GOT3 (cell line): ENCODE measurements around the gene KCNMB4.

Experiments
- DNase-seq: peaks from one replicate; lab custom pipeline; 2025; ENCODE audit warnings: mixed read lengths; lab: John Stamatoyannopoulos, UW

The KCNMB4 gene

GRCh38 chr12:70365648-70366518 lies at the start of gene KCNMB4:
KCNMB4 (plus strand) TSS chr12:70366290; CDS start chr12:70366735, 445 bp downstream.
- peak; percentile 100 for DNase-seq

GRCh38 chr12:70317781-70318180 lies 48.3 kb upstream of the KCNMB4 start:
- no peak for DNase-seq

GRCh38 chr12:70319605-70320004 lies 46.5 kb upstream of the KCNMB4 start:
- DNase-seq: no peak

DNA sequence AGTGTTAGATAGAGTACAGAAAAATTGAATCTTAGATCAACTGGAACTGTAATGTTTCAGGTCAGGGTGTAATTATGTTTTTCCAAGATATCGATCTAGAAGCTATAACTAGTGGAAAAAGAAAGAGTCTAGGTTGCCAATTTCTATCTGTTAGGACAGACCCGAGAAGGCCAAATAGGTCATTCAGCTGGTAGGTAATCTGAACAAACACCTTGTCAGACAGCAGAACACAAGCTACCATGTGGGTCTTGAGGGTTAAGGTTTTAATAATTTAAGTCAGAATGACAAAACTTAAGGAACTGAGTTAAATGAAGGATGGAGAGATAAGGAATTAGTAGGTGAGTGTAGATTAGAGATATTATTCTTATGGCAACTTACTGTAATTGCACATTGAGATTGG lies 44.9 kb upstream of the KCNMB4 start:
- DNase-seq: no peak

DNA sequence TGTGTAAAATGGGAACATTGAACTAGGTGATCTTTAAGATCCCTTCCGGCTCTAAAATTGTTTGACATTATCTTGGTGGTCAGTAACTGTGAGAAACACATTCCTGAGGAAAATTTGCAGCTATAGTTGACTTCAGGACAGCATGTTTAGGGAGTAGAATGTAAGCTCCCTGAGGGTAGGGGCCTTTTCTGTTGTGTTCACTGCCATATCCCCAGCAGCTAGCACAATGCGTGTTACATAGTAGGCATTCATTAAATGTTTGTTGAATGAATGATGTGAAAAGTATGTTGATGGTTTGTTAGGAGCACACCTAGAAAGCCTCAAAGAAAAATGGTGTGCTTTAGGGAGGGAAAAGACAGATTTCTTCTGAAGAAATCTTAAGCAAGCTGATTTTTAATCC lies 38.5 kb upstream of the KCNMB4 start:
- DNase-seq: no peak

GRCh38 chr12:70329728-70330127 lies 36.4 kb upstream of the KCNMB4 start:
- no peak for DNase-seq

DNA sequence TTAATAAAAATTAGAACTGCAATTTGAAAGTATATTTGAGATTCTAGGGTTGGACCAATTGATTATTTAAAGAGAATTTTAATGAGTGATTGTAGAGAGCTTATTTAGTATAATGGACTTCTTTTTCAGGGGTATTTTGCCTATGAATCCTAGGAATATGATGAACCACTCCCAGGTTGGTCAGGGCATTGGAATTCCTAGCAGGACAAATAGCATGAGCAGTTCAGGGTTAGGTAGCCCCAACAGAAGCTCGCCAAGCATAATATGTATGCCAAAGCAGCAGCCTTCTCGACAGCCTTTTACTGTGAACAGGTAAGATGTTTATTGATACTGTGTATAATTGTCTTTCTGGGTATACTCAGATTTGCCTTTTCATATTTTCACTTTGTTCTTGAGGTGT lies 35.9 kb upstream of the KCNMB4 start:
- DNase-seq: no peak

- DNase-seq: no peak
Observed at GRCh38 chr12:70332236-70332635, 33.9 kb upstream of the KCNMB4 start.

DNA sequence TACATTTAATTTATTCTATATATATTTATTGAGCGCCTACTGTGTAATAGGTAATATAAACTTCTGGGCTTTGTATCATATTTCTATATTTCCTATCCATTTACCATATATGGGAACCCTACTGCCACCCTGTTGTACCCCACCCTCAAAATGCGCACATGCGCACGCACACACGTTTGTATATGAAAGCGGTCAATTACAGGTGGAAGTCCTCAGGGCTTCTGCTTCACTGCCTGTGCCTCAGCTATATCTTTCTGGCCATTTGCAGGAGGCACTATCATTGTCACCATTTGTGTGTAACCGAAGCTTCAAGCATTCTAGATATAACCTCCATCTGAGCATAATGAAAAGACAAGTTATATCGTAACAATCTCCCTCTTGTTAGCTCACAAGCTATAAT lies 31.3 kb upstream of the KCNMB4 start:
- DNase-seq: no peak

DNA sequence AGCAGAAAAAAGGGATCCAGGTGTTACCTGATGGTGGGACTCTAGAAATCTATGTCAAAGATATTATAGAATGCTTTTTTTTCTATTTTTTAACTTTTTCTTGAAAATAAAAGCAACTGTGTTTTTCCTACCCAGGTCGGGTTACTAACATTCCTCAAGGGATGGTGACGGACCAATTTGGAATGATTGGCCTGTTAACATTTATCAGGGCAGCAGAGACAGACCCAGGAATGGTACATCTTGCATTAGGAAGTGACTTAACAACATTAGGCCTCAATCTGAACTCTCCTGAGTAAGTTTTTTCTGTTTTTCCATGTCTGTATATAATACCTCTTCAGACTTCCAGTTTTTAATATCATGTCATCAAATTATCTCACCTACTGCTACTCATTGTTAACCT lies 27.6 kb upstream of the KCNMB4 start:
- no peak for DNase-seq

DNA sequence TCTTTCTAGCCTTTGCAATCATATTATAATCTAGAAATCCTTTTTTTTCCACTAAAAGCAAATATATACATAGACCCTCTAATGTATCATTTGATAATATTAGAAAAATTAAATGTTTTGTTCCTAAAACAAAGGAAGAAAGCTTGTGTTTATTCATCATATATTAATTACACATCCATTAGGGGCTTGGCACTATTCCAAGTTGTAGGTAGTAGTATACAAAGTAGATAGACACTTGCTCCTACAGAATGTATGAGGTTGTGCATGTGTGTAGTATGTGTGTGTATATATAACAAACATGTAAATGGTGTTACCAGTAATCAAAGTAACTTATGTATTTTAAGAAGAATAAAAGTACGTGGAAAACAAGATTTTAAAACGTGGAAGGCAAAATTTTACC lies 15.0 kb upstream of the KCNMB4 start:
- no peak for DNase-seq

- DNase-seq: no peak
Observed at GRCh38 chr12:70353780-70354660, 12.1 kb upstream of the KCNMB4 start.

DNA sequence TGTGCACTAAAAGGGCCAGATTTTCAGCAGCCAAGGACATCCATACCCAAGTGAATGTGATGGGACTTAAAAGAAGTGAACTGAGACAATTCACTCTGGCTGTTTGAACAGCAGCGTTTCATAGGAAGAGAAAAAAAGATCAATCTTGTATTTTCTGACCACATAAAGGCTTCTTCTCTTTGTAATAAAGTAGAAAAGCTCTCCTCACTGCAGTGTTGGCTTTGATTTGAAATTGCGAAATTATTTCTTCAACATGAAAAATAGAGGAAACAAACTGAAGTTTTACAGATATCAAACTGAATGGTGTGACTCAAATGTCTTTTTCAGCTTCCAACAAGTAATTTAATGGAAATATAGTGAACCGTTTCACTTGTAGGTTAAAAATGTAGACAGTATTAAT lies 11.3 kb upstream of the KCNMB4 start:
- no peak for DNase-seq

- DNase-seq: no peak
Observed at GRCh38 chr12:70355972-70356371, 10.1 kb upstream of the KCNMB4 start.

- no peak for DNase-seq
Observed at GRCh38 chr12:70359458-70360197, 6.5 kb upstream of the KCNMB4 start.

DNA sequence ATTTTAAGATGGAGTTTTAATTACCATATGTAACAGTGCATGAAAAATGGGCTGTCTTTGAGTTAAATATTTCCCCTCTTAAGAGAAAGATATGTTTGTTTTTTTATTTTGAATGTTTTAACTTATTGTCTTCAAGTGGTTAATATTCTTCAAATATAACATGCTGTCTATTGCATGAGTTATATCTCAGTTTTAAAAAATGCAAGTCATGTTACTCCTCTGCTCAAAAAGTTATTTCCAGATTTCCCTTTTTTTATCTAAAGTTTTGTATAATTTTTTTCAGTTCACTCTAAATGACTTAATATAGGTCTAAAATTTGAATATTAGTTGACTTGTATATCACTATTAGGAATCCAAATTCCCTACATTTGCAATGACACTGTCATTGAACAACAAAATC lies 5.9 kb upstream of the KCNMB4 start:
- no peak for DNase-seq

DNA sequence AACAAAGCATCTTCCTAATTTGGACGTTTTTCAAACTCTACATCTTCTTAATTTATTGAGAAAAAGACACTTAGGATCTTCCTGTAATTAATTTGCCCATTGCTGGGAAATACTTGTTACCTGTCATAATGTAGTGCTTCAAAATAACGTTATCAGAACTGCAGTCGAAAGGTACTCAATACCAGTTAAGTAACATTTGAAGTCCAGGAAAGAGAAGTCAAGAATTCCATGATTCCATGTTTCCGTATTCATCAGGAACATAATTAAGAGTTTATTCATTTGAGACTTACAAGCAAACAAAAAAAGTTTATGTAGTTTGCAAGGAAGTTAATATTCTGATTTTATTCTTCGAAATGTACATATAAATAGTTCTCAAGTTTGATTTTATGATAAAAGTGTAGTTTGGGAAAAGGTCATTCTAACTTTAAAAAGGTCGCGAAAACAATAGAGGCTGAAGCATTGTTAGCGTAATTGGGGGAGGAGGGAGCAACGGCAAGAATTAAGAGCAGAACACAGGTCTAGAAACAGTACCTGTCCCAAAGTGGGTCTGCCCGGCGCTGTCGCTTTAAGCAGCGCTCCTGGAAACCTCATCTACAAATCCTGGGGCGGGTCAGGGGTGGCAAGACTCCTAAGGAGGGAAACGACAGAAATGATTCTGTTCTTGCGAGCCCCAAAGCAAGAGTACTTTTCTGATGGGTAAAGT lies 1.2 kb upstream of the KCNMB4 start:
- no peak for DNase-seq

DNA sequence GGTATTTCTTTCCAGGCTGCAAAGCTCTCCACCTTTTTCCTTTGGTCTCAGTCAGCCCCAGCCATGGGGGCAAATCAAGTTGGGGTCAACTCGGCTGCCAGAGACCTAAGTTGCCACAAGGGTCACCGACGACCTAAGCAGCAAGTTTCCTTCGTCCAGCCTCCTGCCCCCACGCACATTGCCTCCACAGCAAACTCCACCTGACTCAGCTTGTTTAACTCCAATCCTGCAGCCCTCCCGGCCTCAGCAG lies 767 bp upstream of the KCNMB4 start:
- DNase-seq: no peak

GRCh38 chr12:70366581-70367257 lies 629 bp downstream of the KCNMB4 start:
- peak; percentile 99 for DNase-seq

- no peak for DNase-seq
Observed at GRCh38 chr12:70367258-70368141, 1.4 kb downstream of the KCNMB4 start.
